Measurements from ENCODE around the gene DCAF6.
A peak's percentile ranks its signal among the peaks of the same experiment; 100 is the strongest.
"Not testable (repeated sequence)": the region's sequence is repeated elsewhere in the genome, so short reads cannot be mapped to it uniquely, and the experiment has no call there.

Gene DCAF6

DNA sequence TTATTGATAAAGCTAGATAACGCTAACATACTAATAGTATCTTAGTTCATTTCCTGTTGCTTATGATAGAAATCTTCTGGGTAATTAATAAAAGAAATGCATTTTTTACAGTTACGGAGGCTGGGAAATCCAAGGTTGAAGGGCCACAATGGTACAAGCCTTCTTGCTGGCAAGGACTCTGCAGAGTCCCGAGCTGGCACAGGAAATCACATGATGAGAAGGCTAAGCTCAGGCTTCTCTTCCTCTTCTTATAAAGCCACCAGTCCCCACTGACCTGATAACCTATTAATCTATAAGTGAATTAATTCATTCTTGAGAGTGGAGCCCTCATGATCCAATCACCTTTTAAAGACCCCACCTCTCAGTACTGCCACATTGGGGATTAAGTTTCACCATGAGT, 117.6 kb downstream of the DCAF6 start:
- TF ChIP-seq, protein P1, sequence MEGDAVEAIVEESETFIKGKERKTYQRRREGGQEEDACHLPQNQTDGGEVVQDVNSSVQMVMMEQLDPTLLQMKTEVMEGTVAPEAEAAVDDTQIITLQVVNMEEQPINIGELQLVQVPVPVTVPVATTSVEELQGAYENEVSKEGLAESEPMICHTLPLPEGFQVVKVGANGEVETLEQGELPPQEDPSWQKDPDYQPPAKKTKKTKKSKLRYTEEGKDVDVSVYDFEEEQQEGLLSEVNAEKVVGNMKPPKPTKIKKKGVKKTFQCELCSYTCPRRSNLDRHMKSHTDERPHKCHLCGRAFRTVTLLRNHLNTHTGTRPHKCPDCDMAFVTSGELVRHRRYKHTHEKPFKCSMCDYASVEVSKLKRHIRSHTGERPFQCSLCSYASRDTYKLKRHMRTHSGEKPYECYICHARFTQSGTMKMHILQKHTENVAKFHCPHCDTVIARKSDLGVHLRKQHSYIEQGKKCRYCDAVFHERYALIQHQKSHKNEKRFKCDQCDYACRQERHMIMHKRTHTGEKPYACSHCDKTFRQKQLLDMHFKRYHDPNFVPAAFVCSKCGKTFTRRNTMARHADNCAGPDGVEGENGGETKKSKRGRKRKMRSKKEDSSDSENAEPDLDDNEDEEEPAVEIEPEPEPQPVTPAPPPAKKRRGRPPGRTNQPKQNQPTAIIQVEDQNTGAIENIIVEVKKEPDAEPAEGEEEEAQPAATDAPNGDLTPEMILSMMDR (conservative IDR thresholded peaks at IDR 0.05; ENCODE audit: low read depth, low read length) = no peak
- H3K4me3 ChIP-seq (ENCODE audit: low read length) = no peak overlapping the region
- peak; percentile 5 for DNase-seq (ENCODE audit: low read depth)

DNA sequence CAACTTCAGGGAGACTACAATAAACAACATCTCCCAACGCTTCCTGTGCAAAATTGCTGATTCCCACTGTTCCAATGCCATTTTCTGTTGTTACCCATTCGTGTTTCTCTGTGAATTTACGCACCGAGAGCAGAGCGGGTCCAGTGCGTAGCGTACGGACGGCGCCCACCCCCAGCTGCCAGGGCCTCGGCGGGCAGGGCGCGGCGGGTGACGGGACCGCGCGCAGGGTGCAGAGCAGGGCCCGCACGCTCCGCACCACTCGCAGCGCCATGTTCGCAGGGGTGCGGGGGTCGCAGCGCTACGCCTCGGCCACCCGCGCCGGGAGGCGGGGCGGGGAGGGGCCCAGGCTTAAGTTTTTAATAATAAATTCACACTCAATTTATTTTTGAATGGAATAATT, 119.7 kb downstream of the DCAF6 start:
- DNase-seq (ENCODE audit: low read depth); H3K4me3 ChIP-seq (ENCODE audit: low read length): not testable (repeated sequence)

DNA sequence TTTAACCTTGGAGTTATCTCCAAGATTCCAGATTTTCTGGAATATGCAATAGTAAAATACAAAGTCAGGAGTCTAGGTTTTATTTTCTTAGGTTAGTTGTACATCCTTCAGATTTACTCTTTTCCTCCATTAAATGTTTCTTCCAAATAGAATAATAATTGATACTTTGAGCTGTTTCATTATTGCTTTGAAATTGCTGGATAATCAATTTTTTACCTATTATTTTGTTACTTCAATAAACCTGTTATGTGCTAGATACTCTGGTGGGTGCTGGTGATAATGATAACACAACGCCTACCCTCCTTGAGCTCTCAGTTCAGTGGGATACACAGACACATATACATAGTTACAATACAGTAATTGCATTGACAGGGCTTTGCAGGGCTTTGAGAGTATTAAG, 120.9 kb downstream of the DCAF6 start:
- no peak overlapping the region for H3K4me3 ChIP-seq (ENCODE audit: low read length)
- TF ChIP-seq, protein P1 (conservative IDR thresholded peaks at IDR 0.05; ENCODE audit: low read depth, low read length) = no peak
- no peak for DNase-seq (ENCODE audit: low read depth)

DNA sequence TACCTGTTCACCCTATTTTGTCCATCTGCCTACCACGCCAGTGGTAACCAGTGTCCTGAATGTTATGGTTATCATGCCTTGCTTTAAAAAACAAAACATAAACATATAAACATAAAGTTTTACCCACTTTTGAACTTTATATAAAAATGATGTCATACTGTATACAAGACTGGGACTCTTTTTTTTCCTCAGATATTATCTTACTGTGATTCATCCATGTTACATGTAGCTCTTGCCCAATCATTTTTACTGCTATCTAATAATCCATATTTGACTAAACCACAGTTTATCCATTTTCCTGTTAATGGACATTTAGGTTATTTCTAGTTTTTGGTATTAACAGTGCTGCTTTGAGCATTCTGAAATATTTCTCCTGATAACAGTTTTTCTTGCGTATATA, 121.4 kb downstream of the DCAF6 start:
- TF ChIP-seq, protein P1 (conservative IDR thresholded peaks at IDR 0.05; ENCODE audit: low read depth, low read length) = no peak
- no peak for DNase-seq (ENCODE audit: low read depth)
- no peak overlapping the region for H3K4me3 ChIP-seq (ENCODE audit: low read length)

DNA sequence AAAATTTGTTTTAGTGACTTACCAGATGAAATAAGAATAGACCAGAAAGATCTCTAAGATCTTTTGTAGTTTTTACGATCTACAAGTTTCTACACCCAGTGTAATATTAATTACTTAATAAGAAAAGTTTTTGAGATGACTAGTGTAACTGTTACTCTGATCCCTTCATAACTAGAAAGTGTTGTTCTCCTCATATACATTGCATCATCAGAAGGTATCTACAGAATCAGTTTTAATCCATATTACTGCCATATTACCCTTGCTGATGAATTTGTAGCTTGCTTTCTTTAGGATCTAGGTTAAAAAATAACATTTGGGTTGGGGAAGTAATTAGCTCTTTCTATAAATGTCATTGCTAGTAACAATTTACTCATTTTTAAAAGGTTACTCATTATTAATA, 127.7 kb downstream of the DCAF6 start:
- no peak for DNase-seq (ENCODE audit: low read depth)
- TF ChIP-seq, protein P1 (conservative IDR thresholded peaks at IDR 0.05; ENCODE audit: low read depth, low read length) = no peak
- no peak overlapping the region for H3K4me3 ChIP-seq (ENCODE audit: low read length)

DNA sequence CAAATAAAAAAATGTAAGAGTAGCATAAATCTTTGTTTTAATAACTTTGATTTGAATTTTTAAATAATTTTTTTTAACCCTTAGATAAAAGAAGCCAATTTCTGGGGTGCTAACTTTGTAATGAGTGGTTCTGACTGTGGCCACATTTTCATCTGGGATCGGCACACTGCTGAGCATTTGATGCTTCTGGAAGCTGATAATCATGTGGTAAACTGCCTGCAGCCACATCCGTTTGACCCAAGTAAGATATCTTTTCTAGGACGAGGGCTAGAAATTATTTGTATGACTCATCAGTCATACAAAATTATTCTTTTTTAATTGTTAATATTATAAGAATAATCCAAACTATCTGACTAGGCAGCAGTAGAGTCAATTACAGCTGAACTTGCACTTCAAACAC, 129.0 kb downstream of the DCAF6 start:
- TF ChIP-seq, protein P1 (conservative IDR thresholded peaks at IDR 0.05; ENCODE audit: low read depth, low read length) = no peak

DNA sequence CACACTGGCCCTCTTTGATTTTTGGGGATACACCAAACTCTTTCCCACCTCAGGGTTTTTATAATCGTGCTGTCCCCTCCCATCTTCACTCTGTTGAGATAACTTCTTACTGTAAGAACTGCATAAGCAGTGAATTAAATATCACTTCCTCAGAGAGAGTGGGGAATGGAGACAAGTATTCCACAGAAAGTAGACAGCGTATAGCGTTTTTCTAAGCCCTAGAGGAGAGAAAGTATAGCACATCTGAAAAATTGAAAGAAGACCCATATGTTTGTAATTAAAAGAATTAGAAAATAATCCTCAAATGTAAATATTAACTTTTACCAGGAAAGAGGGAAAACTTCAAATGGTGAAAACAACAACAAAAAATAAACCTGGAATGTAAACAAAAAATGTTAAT, 132.9 kb downstream of the DCAF6 start:
- TF ChIP-seq, protein P1 (conservative IDR thresholded peaks at IDR 0.05; ENCODE audit: low read depth, low read length) = no peak
- no peak for DNase-seq (ENCODE audit: low read depth)

More for the DNA sequence above, 129.0 kb downstream of the DCAF6 start:
- DNase-seq (ENCODE audit: low read depth) = no peak
- H3K4me3 ChIP-seq (ENCODE audit: low read length) = no peak overlapping the region

DNA sequence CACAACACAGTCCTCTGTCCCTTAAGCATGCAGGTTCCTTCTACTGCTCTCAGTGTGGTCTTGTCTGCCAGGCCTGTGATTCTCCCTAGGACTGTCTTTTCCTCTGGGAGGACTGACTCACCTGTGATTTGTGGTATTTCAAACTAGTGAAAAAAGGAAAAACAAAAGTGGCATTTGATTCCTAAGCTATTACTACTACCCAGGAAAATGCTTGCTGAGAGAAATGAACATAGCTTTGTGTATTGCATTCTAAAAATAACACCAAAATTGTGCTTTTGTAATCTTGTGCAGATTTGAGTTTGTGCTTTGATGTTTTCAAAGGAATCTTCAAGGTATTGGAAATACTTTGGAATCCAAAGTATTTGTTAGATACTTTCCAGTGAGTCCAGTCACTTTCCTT, 143.3 kb downstream of the DCAF6 start:
- no peak for DNase-seq (ENCODE audit: low read depth)
- H3K4me3 ChIP-seq (ENCODE audit: low read length) = no peak overlapping the region
- TF ChIP-seq, protein P1 (conservative IDR thresholded peaks at IDR 0.05; ENCODE audit: low read depth, low read length) = no peak

More for the DNA sequence above, 132.9 kb downstream of the DCAF6 start:
- H3K4me3 ChIP-seq (ENCODE audit: low read length) = no peak overlapping the region
